ENCODE measurements around the gene NT5DC2. TPM values are rescaled to one million over a fixed set of nuclear protein-coding genes. Genes with fewer than 3 reads are reported as not detected.

Gene NT5DC2
- total RNA-seq, 1 donor from 2014 or later: 4.1 TPM

Other genes with a start within 250 kb of the NT5DC2 start
- 396 TPM for gene GLYCTK, start 246.0 kb downstream of the NT5DC2 start, total RNA-seq
- gene DNAH1, start 217.5 kb downstream of the NT5DC2 start, total RNA-seq: 9.6 TPM
- 46.9 TPM for gene BAP1, start 123.8 kb downstream of the NT5DC2 start, total RNA-seq
- gene PHF7, start 123.2 kb downstream of the NT5DC2 start, total RNA-seq: 6.9 TPM
- 0.93 TPM for gene SEMA3G, start 88.8 kb downstream of the NT5DC2 start, total RNA-seq
- gene TNNC1, start 79.8 kb downstream of the NT5DC2 start, total RNA-seq: 0.25 TPM
- gene NISCH, start 78.3 kb downstream of the NT5DC2 start, total RNA-seq: 39.3 TPM
- 71.5 TPM for gene STAB1, start 38.5 kb downstream of the NT5DC2 start, total RNA-seq
- 7.4 TPM for gene UQCC5, start 2.7 kb upstream of the NT5DC2 start, total RNA-seq
- 15.3 TPM for gene PBRM1, start 152.1 kb upstream of the NT5DC2 start, total RNA-seq
- gene GNL3, start 152.2 kb upstream of the NT5DC2 start, total RNA-seq: 18.9 TPM
- gene GLT8D1, start 171.9 kb upstream of the NT5DC2 start, total RNA-seq: 52.2 TPM
- gene SPCS1, start 172.2 kb upstream of the NT5DC2 start, total RNA-seq: 78.3 TPM
- 16.6 TPM for gene NEK4, start 237.1 kb upstream of the NT5DC2 start, total RNA-seq
- 1,331 TPM for gene ITIH1, start 243.7 kb upstream of the NT5DC2 start, total RNA-seq